SK-N-SH treated with all-trans-retinoic acid at 6 μM for 48 hours (cell line): Measurements from ENCODE around the gene PTPRD.

Experiments
- ATAC-seq: fragments of 200-7000 bp; cut with Tn5 transposase; 3 replicates; pipeline ENCODE4 v1.9.1; 2020; ENCODE audit warnings: mild to moderate bottlenecking, moderate library complexity
- ARNTL ChIP-seq: fragments of 450-650 bp; formaldehyde crosslinking; IDR thresholded peaks from 2 replicates; pipeline ENCODE4 v1.5.0; 2020; ENCODE audit warnings: low read depth, mild to moderate bottlenecking, moderate library complexity, borderline replicate concordance
- BACH2 ChIP-seq: fragments of 250-450 bp; sonication (Bioruptor Pico); IDR thresholded peaks from 2 replicates; pipeline ENCODE4 v1.9.0; 2021; ENCODE audit warnings: mild to moderate bottlenecking, borderline replicate concordance
- CSDC2 ChIP-seq: fragments of 250-450 bp; sonication (Bioruptor Pico); IDR thresholded peaks from 2 replicates; pipeline ENCODE4 v1.5.0; 2020; ENCODE audit warnings: mild to moderate bottlenecking, moderate library complexity
- ISL1 ChIP-seq: fragments of 250-450 bp; sonication (Bioruptor Pico); IDR thresholded peaks from 2 replicates; pipeline ENCODE4 v2.1.2; 2022; ENCODE audit warnings: mild to moderate bottlenecking, moderate library complexity
- PPARA ChIP-seq: fragments of 250-450 bp; sonication (Bioruptor Pico); IDR thresholded peaks from 2 replicates; pipeline ENCODE4 v1.5.0; 2020; ENCODE audit warnings: mild to moderate bottlenecking, borderline replicate concordance
- SNAI2 ChIP-seq: fragments of 250-450 bp; sonication (Bioruptor Pico); IDR thresholded peaks from 2 replicates; pipeline ENCODE4 v1.5.0; 2020; ENCODE audit warnings: mild to moderate bottlenecking, moderate library complexity
- TCF4 ChIP-seq: fragments of 250-450 bp; sonication (Bioruptor Pico); IDR thresholded peaks from 2 replicates; pipeline ENCODE4 v1.8.0; 2021; ENCODE audit warnings: mild to moderate bottlenecking, moderate library complexity, borderline replicate concordance
- TOX ChIP-seq: fragments of 250-450 bp; sonication (Bioruptor Pico); IDR thresholded peaks from 2 replicates; pipeline ENCODE4 v1.8.0; 2021; ENCODE audit warnings: mild to moderate bottlenecking, moderate library complexity, borderline replicate concordance
- ZC3H10 ChIP-seq: fragments of 250-450 bp; sonication (Bioruptor Pico); IDR thresholded peaks from 2 replicates; pipeline ENCODE4 v1.5.1; 2021; ENCODE audit warnings: mild to moderate bottlenecking, moderate library complexity
- ZFP30 ChIP-seq: fragments of 450-650 bp; formaldehyde crosslinking; IDR thresholded peaks from 2 replicates; pipeline ENCODE4 v1.5.0; 2022; ENCODE audit warnings: mild to moderate bottlenecking, moderate library complexity
- ZNF565 ChIP-seq: fragments of 450-650 bp; formaldehyde crosslinking; conservative IDR thresholded peaks from 2 replicates; pipeline ENCODE4 v1.5.0; 2020; ENCODE audit warnings: low read depth, mild to moderate bottlenecking, moderate library complexity
- ZNF70 ChIP-seq: fragments of 450-650 bp; formaldehyde crosslinking; IDR thresholded peaks from 2 replicates; pipeline ENCODE4 v1.5.0; 2020; ENCODE audit warnings: mild to moderate bottlenecking, moderate library complexity
- ZNF8 ChIP-seq: fragments of 450-650 bp; formaldehyde crosslinking; IDR thresholded peaks from 2 replicates; pipeline ENCODE4 v1.5.0; 2020; ENCODE audit warnings: mild to moderate bottlenecking, moderate library complexity
- TF ChIP-seq, protein P1 (sequence below): fragments of 250-450 bp; sonication (Bioruptor Pico); IDR thresholded peaks from 2 replicates; pipeline ENCODE4 v1.5.0; 2020; ENCODE audit warnings: mild to moderate bottlenecking, moderate library complexity
- TF ChIP-seq, protein P2 (sequence below): fragments of 250-450 bp; sonication (Bioruptor Pico); IDR thresholded peaks from 2 replicates; pipeline ENCODE4 v1.5.1; 2020; ENCODE audit warnings: low read depth, mild to moderate bottlenecking, moderate library complexity
- TF ChIP-seq, protein P3 (sequence below): fragments of 250-450 bp; sonication (Bioruptor Pico); IDR thresholded peaks from 2 replicates; pipeline ENCODE4 v1.5.1; 2021; ENCODE audit warnings: mild to moderate bottlenecking, moderate library complexity

Gene PTPRD

DNA sequence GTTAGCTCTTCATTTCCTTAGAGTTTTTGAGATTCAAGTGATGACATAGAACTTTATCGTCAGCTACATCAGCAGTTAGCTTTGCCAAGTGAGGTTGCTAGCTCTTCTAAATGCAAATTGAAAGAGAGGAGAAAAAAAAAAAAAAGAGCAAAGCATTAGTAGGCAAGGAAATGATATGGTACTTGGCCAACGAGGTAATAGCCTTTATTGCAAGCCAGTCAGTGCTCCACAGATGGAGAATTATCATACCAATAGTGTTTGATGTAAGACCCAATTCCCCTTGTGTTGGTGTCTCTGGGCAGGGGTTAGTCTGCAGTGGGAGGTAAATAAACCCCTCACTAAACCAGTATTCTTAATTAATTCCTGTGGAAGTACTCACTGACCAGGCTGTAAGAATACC is 992.1 kb downstream of the PTPRD start:
- ATAC-seq, result no peak
- TF ChIP-seq ZC3H10 (no peak), ISL1 (CRISPR knock-in tag) (no peak)
- TF ChIP-seq, protein P1, sequence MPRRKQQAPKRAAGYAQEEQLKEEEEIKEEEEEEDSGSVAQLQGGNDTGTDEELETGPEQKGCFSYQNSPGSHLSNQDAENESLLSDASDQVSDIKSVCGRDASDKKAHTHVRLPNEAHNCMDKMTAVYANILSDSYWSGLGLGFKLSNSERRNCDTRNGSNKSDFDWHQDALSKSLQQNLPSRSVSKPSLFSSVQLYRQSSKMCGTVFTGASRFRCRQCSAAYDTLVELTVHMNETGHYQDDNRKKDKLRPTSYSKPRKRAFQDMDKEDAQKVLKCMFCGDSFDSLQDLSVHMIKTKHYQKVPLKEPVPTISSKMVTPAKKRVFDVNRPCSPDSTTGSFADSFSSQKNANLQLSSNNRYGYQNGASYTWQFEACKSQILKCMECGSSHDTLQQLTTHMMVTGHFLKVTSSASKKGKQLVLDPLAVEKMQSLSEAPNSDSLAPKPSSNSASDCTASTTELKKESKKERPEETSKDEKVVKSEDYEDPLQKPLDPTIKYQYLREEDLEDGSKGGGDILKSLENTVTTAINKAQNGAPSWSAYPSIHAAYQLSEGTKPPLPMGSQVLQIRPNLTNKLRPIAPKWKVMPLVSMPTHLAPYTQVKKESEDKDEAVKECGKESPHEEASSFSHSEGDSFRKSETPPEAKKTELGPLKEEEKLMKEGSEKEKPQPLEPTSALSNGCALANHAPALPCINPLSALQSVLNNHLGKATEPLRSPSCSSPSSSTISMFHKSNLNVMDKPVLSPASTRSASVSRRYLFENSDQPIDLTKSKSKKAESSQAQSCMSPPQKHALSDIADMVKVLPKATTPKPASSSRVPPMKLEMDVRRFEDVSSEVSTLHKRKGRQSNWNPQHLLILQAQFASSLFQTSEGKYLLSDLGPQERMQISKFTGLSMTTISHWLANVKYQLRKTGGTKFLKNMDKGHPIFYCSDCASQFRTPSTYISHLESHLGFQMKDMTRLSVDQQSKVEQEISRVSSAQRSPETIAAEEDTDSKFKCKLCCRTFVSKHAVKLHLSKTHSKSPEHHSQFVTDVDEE (CRISPR knock-in tag), result no peak

DNA sequence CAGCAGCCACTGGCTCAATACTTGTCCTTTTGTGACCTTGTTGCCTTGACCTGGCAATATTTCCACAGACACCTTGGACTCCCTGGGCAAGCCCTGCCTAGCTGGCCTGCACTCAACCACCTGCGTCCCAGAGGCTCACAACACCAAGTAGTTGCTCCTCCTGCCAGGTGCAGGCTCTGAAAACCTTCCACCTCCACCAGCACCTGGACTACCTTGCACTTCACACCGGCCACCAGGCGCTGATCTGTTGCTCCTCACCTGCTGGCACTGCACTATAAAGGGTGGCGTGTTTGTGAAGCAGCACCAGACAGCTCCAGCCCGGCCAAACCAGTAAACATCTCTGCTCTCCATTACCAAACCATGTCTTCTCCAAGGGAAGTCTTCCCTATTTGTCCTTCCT is 997.7 kb downstream of the PTPRD start:
- TF ChIP-seq ZNF565 (CRISPR knock-in tag), result no peak
- no peak for TF ChIP-seq ARNTL (CRISPR knock-in tag)

DNA sequence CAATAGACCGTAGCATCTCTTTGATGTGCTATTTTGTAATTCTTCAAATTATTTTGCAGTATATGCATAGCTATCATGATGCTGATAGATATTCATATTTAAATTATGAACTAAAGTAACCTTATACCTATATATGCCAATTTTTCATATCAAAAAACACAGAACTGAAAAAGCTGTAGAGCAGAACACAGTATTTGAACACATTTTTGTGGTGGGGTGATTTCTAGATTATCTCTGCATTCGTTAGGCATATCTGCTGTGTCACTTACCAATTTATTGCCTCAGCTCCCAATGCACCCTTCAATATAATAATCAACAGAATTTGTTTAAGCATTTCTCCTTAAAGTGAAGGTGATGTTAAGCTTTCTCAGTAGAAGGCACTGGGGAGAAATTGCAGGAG is 998.2 kb downstream of the PTPRD start:
- no peak for ATAC-seq
- TF ChIP-seq ARNTL (CRISPR knock-in tag) (no peak), SNAI2 (no peak)

More for the DNA sequence above, 997.7 kb downstream of the PTPRD start:
- no peak for ATAC-seq

DNA sequence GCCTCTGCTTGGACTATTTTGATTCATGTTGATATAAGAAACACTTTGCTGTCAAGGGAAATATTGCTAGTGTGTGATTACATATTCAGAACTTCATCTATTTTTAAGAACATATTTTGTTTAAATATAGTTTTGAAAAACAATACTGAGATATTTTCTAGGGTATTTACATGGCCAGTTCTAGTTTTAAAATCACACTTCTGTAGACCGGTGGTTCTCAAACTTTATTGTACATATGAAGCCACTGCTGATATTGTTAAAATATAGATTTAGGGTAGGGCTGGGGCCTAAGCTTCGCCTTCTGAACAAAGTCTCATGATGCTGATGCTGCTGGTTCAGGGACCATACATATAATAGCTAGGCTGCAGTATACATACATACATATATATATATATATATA is 1000.0 kb downstream of the PTPRD start:
- no peak for ATAC-seq
- TF ChIP-seq ZNF565 (CRISPR knock-in tag) (no peak), CSDC2 (no peak), ZFP30 (CRISPR knock-in tag) (no peak), ZC3H10 (no peak), ZNF8 (CRISPR knock-in tag) (no peak), BACH2 (CRISPR knock-in tag) (no peak), TCF4 (no peak), PPARA (CRISPR knock-in tag) (no peak), SNAI2 (no peak), ZNF70 (no peak)
- TF ChIP-seq, protein P1 (CRISPR knock-in tag), result no peak
- TF ChIP-seq, protein P2, sequence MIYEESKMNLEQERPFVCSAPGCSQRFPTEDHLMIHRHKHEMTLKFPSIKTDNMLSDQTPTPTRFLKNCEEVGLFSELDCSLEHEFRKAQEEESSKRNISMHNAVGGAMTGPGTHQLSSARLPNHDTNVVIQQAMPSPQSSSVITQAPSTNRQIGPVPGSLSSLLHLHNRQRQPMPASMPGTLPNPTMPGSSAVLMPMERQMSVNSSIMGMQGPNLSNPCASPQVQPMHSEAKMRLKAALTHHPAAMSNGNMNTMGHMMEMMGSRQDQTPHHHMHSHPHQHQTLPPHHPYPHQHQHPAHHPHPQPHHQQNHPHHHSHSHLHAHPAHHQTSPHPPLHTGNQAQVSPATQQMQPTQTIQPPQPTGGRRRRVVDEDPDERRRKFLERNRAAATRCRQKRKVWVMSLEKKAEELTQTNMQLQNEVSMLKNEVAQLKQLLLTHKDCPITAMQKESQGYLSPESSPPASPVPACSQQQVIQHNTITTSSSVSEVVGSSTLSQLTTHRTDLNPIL (CRISPR knock-in tag), result no peak

DNA sequence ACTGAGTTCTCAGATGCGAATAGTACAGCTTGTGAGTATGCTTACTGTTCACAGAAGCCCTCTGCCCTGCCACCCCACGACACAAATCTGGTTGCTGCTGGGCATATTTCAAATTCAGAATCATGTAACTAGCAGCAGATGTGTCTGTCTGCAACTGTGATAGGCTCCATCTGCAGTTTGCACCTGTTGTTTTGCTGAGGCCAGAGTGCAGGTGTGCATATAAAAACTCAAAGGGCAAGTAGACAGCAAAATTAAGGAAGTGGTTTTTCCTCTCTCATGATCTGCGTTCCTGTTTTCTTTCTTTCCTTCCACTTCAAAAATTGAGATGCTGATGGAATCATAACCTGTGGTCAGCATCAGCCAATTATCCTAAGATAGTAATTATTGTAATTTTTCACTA is 1000.5 kb downstream of the PTPRD start:
- ATAC-seq, result no peak
- TF ChIP-seq, protein P3, sequence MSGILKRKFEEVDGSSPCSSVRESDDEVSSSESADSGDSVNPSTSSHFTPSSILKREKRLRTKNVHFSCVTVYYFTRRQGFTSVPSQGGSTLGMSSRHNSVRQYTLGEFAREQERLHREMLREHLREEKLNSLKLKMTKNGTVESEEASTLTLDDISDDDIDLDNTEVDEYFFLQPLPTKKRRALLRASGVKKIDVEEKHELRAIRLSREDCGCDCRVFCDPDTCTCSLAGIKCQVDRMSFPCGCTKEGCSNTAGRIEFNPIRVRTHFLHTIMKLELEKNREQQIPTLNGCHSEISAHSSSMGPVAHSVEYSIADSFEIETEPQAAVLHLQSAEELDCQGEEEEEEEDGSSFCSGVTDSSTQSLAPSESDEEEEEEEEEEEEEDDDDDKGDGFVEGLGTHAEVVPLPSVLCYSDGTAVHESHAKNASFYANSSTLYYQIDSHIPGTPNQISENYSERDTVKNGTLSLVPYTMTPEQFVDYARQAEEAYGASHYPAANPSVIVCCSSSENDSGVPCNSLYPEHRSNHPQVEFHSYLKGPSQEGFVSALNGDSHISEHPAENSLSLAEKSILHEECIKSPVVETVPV (CRISPR knock-in tag), result no peak
- TF ChIP-seq ISL1 (CRISPR knock-in tag) (no peak), PPARA (CRISPR knock-in tag) (no peak), ARNTL (CRISPR knock-in tag) (no peak), ZFP30 (CRISPR knock-in tag) (no peak), ZC3H10 (no peak), TOX (CRISPR knock-in tag) (no peak)
- TF ChIP-seq, protein P1 (CRISPR knock-in tag), result no peak
